ENCODE measurements around the gene VTA1.
A peak's percentile ranks its signal among the peaks of the same experiment; 100 is the strongest.
"Not testable (repeated sequence)": the region's sequence is repeated elsewhere in the genome, so short reads cannot be mapped to it uniquely, and the experiment has no call there.

Gene VTA1, protein sequence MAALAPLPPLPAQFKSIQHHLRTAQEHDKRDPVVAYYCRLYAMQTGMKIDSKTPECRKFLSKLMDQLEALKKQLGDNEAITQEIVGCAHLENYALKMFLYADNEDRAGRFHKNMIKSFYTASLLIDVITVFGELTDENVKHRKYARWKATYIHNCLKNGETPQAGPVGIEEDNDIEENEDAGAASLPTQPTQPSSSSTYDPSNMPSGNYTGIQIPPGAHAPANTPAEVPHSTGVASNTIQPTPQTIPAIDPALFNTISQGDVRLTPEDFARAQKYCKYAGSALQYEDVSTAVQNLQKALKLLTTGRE

DNA sequence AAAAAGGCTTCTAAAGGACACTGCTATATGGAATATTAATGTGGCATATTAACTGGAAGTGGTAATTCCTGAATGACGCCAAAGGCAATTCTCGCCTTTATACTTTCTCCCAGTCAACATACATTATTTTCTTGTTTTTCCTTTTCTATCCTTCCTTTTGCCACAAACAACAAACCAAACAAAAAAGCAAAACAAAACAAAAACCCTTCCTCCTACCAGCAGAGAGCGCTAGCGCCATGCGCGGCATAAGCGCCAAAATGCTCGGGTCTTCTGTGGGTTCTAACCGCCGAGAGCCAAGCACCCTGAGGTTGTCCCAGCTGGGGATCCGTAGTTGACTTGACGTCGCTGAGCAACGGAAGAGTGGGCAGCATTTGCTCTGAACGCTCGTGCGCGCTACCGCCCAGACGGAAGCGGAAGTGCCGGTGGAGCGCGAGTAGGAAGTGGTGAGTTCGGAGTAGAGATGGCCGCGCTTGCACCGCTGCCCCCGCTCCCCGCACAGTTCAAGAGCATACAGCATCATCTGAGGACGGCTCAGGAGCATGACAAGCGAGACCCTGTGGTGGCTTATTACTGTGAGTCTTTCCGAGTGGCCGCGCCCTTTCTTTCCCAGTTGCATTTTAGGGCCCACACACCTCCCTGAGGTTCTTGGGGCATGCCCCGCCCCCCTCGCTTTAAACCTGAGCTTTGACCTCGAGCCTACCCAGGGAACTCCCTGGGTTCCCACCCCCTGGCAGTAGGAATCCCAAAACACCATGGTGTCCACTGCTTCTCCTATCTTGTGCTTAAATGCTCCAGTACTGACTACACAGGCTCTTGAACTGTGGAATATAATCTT, at the start of gene VTA1, which contains the start of gene NMBR:
TSS of gene VTA1 (plus strand) at position 436 of the 835 bp plus-strand sequence. CDS start at position 461, 25 bp downstream.
TSS of gene NMBR (minus strand) at position 295 of the 835 bp plus-strand sequence. CDS start 58,464 bp downstream, outside the sequence.
- peak; percentile 90 for DNase-seq

GRCh38 chr6:142104820-142105219, 42.2 kb upstream of the VTA1 start:
- not testable (repeated sequence) for DNase-seq

GRCh38 chr6:142110820-142111219, 36.2 kb upstream of the VTA1 start:
- not testable (repeated sequence) for DNase-seq

DNA sequence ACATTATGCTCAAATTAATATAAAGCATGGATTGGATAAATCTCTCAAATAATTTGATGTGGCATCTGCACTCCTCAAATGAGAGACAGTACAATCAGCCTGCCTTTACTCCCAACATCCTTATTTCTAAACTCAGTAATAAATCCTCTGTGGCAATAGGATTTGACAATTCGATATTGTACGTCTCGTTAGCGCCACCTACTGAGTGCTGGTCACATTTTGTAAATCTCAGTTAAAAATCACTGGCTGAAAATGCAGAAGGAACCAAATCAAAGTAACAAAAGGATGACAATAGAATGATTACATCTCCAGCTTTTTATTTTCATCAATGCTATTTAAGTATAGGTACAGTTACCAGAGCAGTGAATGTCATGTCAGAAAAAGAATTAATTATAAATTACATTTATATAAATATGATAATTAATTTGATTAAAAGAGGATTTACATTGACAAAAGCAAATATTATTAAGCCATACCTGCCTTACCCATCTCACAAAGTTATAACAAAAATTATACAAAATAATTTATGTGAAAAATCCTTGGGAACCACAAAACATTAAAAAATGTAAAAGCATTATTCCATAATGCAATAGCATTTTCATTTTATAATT, 34.5 kb upstream of the VTA1 start:
- peak; percentile 70 for DNase-seq

DNA sequence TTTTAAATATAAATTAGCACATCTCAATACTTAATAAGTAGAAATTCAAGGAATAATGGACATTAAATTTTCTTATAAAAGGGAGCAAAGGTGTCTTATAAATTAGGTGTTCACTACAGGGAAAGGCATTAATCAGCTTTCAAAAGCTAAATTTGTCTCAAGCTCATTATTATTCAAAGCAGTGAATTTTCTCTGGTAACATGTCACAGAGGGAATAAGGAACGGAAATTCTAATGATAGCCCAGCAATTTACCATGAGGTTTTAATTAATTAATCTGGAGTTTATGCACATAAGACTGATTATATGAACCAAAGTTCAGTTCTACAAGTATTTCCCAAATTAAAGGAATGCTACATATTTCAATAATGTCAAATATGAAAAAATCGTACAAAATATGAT, 29.7 kb upstream of the VTA1 start:
- DNase-seq = no peak

DNA sequence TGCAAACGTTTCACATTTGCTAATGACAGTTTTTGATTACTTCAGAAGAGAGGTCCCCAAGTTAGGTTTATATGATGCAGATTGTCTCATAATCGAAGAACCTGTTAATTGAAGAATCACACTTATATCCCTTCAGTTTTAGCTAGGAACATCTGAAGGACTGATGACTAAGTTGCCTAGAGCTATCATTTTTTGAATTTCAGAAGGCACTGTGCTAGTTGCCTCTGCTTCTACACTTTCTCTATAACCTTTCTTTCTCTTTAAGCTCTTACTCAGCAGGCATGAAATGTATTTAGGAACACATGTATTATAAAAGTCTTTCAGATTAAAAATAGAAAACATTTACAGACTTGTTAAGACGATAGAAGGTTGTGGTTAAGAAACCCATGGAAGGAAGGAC, 28.7 kb upstream of the VTA1 start:
- no peak for DNase-seq

GRCh38 chr6:142118925-142119324, 28.1 kb upstream of the VTA1 start:
- no peak for DNase-seq

- DNase-seq = no peak
Measured at GRCh38 chr6:142121342-142121741, 25.7 kb upstream of the VTA1 start.

GRCh38 chr6:142130814-142131213, 16.2 kb upstream of the VTA1 start:
- no peak for DNase-seq

- no peak for DNase-seq
Measured at GRCh38 chr6:142132625-142133024, 14.4 kb upstream of the VTA1 start, which contains the start of gene GJE1. Gene GJE1 (plus strand): TSS chr6:142132925. CDS start chr6:142133159, 234 bp downstream.

- no peak for DNase-seq
Measured at GRCh38 chr6:142138876-142139275, 8.2 kb upstream of the VTA1 start.

DNA sequence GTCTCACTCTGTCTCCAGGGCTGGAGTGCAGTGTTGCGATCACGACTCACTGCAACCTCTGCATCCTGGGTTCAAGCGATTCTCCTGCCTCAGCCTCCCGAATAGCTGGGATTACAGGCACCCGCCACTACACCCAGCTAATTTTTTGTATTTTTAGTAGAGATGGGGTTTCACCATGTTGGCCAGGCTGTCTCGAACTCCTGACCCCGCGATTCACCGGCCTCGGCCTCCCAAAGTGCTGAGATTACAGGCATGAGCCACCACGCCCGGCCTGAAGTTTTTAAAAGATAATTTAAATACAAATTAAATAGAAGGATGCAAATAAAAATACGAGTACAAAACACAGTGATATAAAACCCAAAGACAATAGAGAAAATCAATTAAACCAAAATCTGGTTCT, 5.5 kb upstream of the VTA1 start:
- DNase-seq = not testable (repeated sequence)

DNA sequence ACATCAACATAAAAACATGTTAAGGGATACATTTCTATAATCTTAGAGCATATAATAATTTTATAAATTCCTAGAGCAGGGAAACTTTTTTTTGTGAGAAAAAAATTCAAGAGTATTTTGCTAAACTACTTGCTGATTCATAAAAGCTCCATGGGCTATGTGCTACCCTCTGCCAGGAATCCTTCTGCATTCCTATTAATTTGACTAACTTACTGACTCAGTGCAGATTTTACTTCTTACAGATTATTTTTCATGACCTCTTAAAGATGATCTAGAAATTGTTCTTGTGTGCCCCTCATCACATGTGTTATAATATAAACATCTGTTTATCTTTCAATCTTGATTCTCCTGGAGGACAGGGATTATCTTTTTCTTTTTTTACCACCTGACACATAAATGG, 5.7 kb downstream of the VTA1 start:
- no peak for DNase-seq

DNA sequence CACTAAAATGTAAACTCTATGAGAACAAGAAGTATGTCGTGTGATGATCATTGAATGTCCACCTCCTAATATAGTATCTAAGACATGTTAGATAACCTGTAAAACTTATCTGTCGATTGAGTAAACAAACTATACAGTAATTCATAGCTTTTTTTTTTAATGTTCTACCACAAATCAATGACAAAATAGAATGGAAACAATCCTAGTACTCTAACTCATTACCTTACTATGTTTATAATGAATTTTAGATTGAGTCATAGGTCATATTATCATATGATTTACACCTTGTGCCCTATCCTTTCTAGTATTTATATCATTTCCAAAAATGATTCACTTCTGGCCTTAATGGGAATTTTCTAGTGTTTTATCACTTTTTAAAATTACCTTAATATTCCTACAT, 6.1 kb downstream of the VTA1 start:
- DNase-seq = no peak

- no peak for DNase-seq
Measured at GRCh38 chr6:142154336-142154735, 7.3 kb downstream of the VTA1 start.

DNA sequence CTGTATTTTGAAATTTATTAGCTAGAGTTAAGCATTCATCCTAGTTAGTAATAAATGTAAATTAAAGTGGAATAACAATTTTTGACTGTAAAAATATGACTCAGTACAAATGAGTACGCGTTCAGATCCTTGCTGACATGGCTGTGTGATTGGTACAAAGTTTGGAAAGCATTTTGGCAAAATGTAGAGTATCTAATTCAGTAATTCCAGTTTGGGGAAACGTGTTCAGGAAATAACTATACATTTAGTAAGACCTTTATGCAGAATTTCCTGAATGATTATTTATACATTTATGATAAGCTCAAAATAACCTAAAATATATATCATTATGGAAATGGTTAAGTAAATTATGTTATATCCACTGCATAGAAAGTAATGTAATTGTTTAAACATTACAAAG, 8.0 kb downstream of the VTA1 start:
- DNase-seq = no peak

- DNase-seq = no peak
Measured at GRCh38 chr6:142155895-142156757, 9.1 kb downstream of the VTA1 start.

- DNase-seq = not testable (repeated sequence)
Measured at GRCh38 chr6:142156758-142157068, 9.7 kb downstream of the VTA1 start.

- DNase-seq = no peak
Measured at GRCh38 chr6:142162780-142163179, 15.7 kb downstream of the VTA1 start.

DNA sequence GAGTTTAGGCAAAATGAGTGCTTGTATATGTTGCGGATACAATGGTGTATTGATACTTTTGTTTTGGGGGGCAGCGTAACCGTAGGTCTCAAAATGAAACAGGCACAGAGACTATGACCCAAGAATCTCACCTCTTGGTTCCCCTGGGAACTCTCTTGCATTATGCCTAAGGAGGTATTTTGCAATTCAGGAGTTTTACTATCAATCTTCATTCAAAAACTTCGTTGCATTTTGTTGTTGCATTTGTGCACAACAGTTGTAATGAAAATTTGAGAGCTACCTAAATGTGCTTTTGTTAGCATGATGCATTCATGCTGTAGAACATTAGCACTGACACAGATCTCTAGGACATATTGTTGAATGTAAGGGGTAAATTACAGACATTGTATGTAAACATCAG, 18.2 kb downstream of the VTA1 start:
- DNase-seq = no peak

GRCh38 chr6:142167071-142167470, 20.0 kb downstream of the VTA1 start:
- DNase-seq = no peak

DNA sequence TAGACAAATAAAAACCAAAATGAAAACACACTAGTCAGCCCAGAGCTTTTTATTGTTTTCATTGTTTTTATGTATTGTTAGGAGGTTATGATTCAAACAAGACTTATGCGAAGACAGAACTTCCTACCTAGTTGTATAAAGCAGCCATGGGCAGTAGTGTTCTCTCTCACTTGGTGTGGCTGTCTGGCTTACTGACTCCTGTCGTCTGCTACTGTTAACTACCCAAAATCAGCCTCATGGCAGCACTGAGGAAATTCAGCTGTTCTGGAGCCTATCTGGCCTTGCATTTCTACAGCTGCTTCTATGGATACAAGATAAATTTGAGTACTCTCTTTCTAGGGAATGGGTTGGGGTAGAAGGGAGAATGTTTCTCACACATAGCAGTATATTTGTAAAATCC, 20.4 kb downstream of the VTA1 start:
- no peak for DNase-seq

- DNase-seq = no peak
Measured at GRCh38 chr6:142171351-142171750, 24.3 kb downstream of the VTA1 start.
